Measurements from ENCODE around the gene PEPD. TPM values are rescaled to one million over a fixed set of nuclear protein-coding genes. Genes with fewer than 3 reads are reported as not detected.

The PEPD gene
- total RNA-seq, 4 donors from 2014 or later: 79.8 to 122 (median 94.8) TPM

GRCh38 chr19:33441828-33442227 lies 79.8 kb downstream of the PEPD start:
- Histone ChIP-seq H3K4me3 (no peak overlapping the region), H3K9me3 (no peaks in the 10 kb centered on the region), H3K4me1 (no peaks in the 10 kb centered on the region), H3K36me3 (peaks cover 0 to 45% (median 0%) of the 10 kb centered on the region in 3 donors), H3K27ac (no peak overlapping the region), H3K27me3 (no peaks in the 10 kb centered on the region)
- WGBS, 2 donors: 84 to 100% methylated on average over 3 of the region's 3 CpGs
- no peak for DNase-seq (ENCODE audit: low spot score in 2 of 2)
- TF ChIP-seq POLR2A (IDR thresholded peaks at IDR 0.05): no peak
- TF ChIP-seq CTCF (IDR thresholded peaks at IDR 0.05): no peak
- no peak for TF ChIP-seq EP300 (IDR thresholded peaks at IDR 0.05)

- WGBS, 2 donors: 85 to 86% methylated on average over 11 of the region's 11 CpGs
Measured at GRCh38 chr19:33441277-33441699, 80.3 kb downstream of the PEPD start.

GRCh38 chr19:33440682-33441081 lies 80.9 kb downstream of the PEPD start:
- no peak for TF ChIP-seq POLR2A (IDR thresholded peaks at IDR 0.05)
- DNase-seq (ENCODE audit: low spot score in 2 of 2): no peak
- Histone ChIP-seq H3K4me3 (no peak overlapping the region), H3K36me3 (peaks cover 0 to 43% (median 0%) of the 10 kb centered on the region in 3 donors), H3K4me1 (no peaks in the 10 kb centered on the region), H3K27me3 (no peaks in the 10 kb centered on the region), H3K27ac (no peak overlapping the region), H3K9me3 (no peaks in the 10 kb centered on the region)
- 88 to 91% methylated on average over 7 of the region's 7 CpGs for WGBS, 2 donors

More at GRCh38 chr19:33441277-33441699, 80.3 kb downstream of the PEPD start:
- Histone ChIP-seq H3K4me1 (no peaks in the 10 kb centered on the region), H3K9me3 (no peaks in the 10 kb centered on the region), H3K27ac (no peak overlapping the region), H3K36me3 (peaks cover 0 to 43% (median 0%) of the 10 kb centered on the region in 3 donors), H3K27me3 (no peaks in the 10 kb centered on the region), H3K4me3 (no peak overlapping the region)
- TF ChIP-seq POLR2A (IDR thresholded peaks at IDR 0.05) (no peak), EP300 (IDR thresholded peaks at IDR 0.05) (no peak), CTCF (IDR thresholded peaks at IDR 0.05) (no peak)
- no peak for DNase-seq (ENCODE audit: low spot score in 2 of 2)

- Histone ChIP-seq H3K9me3 (no peaks in the 10 kb centered on the region), H3K4me3 (no peak overlapping the region), H3K36me3 (peaks cover 0 to 43% (median 0%) of the 10 kb centered on the region in 3 donors), H3K4me1 (no peaks in the 10 kb centered on the region), H3K27ac (no peak overlapping the region), H3K27me3 (no peaks in the 10 kb centered on the region)
- no peak for DNase-seq (ENCODE audit: low spot score in 2 of 2)
- TF ChIP-seq POLR2A (IDR thresholded peaks at IDR 0.05): no peak
- TF ChIP-seq CTCF (IDR thresholded peaks at IDR 0.05): no peak
- no peak for TF ChIP-seq EP300 (IDR thresholded peaks at IDR 0.05)
- WGBS, 2 donors: 61 to 73% methylated on average over 6 of the region's 6 CpGs
Measured at GRCh38 chr19:33440241-33440640, 81.3 kb downstream of the PEPD start.

- no peak for DNase-seq (ENCODE audit: low spot score in 2 of 2)
Measured at GRCh38 chr19:33438987-33439781, 82.4 kb downstream of the PEPD start.

More at GRCh38 chr19:33438987-33439781, 82.4 kb downstream of the PEPD start:
- Histone ChIP-seq H3K4me1 (no peaks in the 10 kb centered on the region), H3K9me3 (no peaks in the 10 kb centered on the region), H3K27ac (no peak overlapping the region), H3K27me3 (no peaks in the 10 kb centered on the region), H3K36me3 (peaks cover 0 to 46% (median 0%) of the 10 kb centered on the region in 3 donors), H3K4me3 (no peak overlapping the region)
- no peak for TF ChIP-seq EP300 (IDR thresholded peaks at IDR 0.05)
- 71 to 83% methylated on average over 12 to 15 of the region's 16 CpGs for WGBS, 2 donors

Measured in tibial nerve (tissue), 4 donors.